Esophagus muscularis mucosa (tissue), 4 donors: ENCODE data around the gene DNAH11.

Experiments used
- CTCF ChIP-seq, 3 experiments: fragments of 200-600 bp in 2 of 3; fragments of 450-650 bp in 1 of 3; sonication (generic) in 2 of 3; IDR thresholded peaks; one replicate each; pipeline ENCODE4 v1.5.1; 2017 to 2019; ENCODE audit warnings: antibody characterized with exemption in 3 of 3, mild to moderate bottlenecking in 2 of 3, moderate library complexity in 1 of 3
- EP300 ChIP-seq: sonication (generic); formaldehyde crosslinking; IDR thresholded peaks from one replicate; pipeline ENCODE4 v1.6.1; 2017; ENCODE audit warnings: antibody characterized with exemption
- POLR2A ChIP-seq: fragments of 450-650 bp; IDR thresholded peaks from one replicate; pipeline ENCODE4 v1.6.1; 2017; ENCODE audit warnings: antibody characterized with exemption, moderate library complexity, mild to moderate bottlenecking, low read depth
- POLR2AphosphoS5 ChIP-seq, 2 donors: sonication (generic); formaldehyde crosslinking; IDR thresholded peaks; one replicate each; pipeline ENCODE4 v1.6.1; 2017; ENCODE audit warnings: antibody characterized with exemption in 2 of 2

GRCh38 chr7:21922605-21923004, 379.8 kb downstream of the DNAH11 start:
- TF ChIP-seq CTCF (IDR thresholded peaks at IDR 0.05) (no peak), POLR2AphosphoS5 (IDR thresholded peaks at IDR 0.05) (no peak), EP300 (no peak), POLR2A (no peak)
